Stimulated activated CD8-positive, alpha-beta memory T cell treated with anti-CD3 and anti-CD28 coated beads, Interleukin-15, amount 100 ng/mL, for 4 hours (primary cell): Measurements from ENCODE around the gene MPRIP.

Experiments
- DNase-seq, 2 donors: peaks; one replicate each; pipeline ENCODE4 v3.0.0-alpha.2; 2020; ENCODE audit warnings: low read depth in 2 of 2

MPRIP gene

GRCh38 chr17:17165666-17166308 is 123.5 kb downstream of the MPRIP start:
- DNase-seq, result no peak

- no peak for DNase-seq
Observed at GRCh38 chr17:17166446-17166845, 124.2 kb downstream of the MPRIP start.

- no peak for DNase-seq
Observed at GRCh38 chr17:17167356-17167755, 125.1 kb downstream of the MPRIP start.

GRCh38 chr17:17167986-17168385 is 125.7 kb downstream of the MPRIP start:
- DNase-seq, result no peak

GRCh38 chr17:17168401-17168800 is 126.1 kb downstream of the MPRIP start:
- no peak for DNase-seq

- DNase-seq, result no peak
Observed at GRCh38 chr17:17169396-17169795, 127.1 kb downstream of the MPRIP start.

- no peak for DNase-seq
Observed at GRCh38 chr17:17170346-17170985, 128.2 kb downstream of the MPRIP start.

- no peak for DNase-seq
Observed at GRCh38 chr17:17171186-17171585, 128.9 kb downstream of the MPRIP start.

GRCh38 chr17:17172001-17172939 is 130.0 kb downstream of the MPRIP start:
- no peak for DNase-seq

- no peak for DNase-seq
Observed at GRCh38 chr17:17172990-17173389, 130.7 kb downstream of the MPRIP start.

GRCh38 chr17:17173921-17174320 is 131.7 kb downstream of the MPRIP start:
- no peak for DNase-seq

- no peak for DNase-seq
Observed at GRCh38 chr17:17175340-17175739, 133.1 kb downstream of the MPRIP start.

- no peak for DNase-seq
Observed at GRCh38 chr17:17175917-17176316, 133.7 kb downstream of the MPRIP start.

GRCh38 chr17:17176341-17176740 is 134.1 kb downstream of the MPRIP start:
- DNase-seq, result no peak

- no peak for DNase-seq
Observed at GRCh38 chr17:17177176-17177575, 134.9 kb downstream of the MPRIP start.

- DNase-seq, result no peak
Observed at GRCh38 chr17:17179371-17179827, 137.1 kb downstream of the MPRIP start.

GRCh38 chr17:17180141-17180603 is 137.9 kb downstream of the MPRIP start:
- DNase-seq, result no peak

- no peak for DNase-seq
Observed at GRCh38 chr17:17180741-17181525, 138.7 kb downstream of the MPRIP start.

- DNase-seq, result peak in 1 of 2 donors; percentile 16
Observed at GRCh38 chr17:17181666-17182597, 139.7 kb downstream of the MPRIP start.

- DNase-seq, result no peak
Observed at GRCh38 chr17:17182598-17183136, 140.4 kb downstream of the MPRIP start.
